Measurements from ENCODE around the gene ERN1. TPM values are rescaled to one million over a fixed set of nuclear protein-coding genes. Genes with fewer than 3 reads are reported as not detected.

ERN1 gene
- total and polyA plus RNA-seq, 2 donors from 2014 or later = 2.8 to 37.0 TPM

DNA sequence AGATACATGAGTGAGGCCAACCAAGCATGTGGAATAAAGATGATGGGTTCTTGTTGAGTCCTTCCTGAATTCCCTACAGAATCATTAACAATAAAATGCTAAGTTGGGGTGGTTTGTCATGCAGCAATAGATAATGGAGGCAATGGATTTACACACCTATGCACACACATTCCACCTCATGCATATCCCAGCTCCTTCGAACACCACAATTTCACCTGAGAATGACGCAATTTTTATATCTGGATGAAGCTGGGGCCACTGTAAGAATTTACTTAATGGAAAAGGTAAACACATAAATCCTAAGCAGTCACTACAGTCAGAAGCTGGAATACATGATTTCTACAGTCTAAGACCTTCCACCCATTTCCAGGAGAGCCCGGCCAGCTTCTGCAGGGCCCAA is 59.7 kb downstream of the ERN1 start:
- H3K27ac ChIP-seq (ENCODE audit: low read depth in 2 of 2, low read length in 2 of 2) = no peak overlapping the region
- DNase-seq (no peak), FAIRE-seq (no peak)
- peaks cover 0 to 8% (median 0%) of the 10 kb centered on the region in 3 donors for H3K9me3 ChIP-seq (ENCODE audit: control insufficient read depth in 2 of 3, insufficient read depth in 1 of 3, low read length in 3 of 3)
- intact Hi-C loops (cut with DNase I) = no loop called here
- H3K9ac ChIP-seq (ENCODE audit: low read length in 3 of 3) = no peak overlapping the region
- H3K4me1 ChIP-seq (ENCODE audit: control insufficient read depth in 2 of 3, insufficient read depth in 2 of 3, low read depth in 1 of 3, low read length in 3 of 3) = peaks cover 8 to 11% (median 10%) of the 10 kb centered on the region in 3 donors
- TF ChIP-seq, protein P1, sequence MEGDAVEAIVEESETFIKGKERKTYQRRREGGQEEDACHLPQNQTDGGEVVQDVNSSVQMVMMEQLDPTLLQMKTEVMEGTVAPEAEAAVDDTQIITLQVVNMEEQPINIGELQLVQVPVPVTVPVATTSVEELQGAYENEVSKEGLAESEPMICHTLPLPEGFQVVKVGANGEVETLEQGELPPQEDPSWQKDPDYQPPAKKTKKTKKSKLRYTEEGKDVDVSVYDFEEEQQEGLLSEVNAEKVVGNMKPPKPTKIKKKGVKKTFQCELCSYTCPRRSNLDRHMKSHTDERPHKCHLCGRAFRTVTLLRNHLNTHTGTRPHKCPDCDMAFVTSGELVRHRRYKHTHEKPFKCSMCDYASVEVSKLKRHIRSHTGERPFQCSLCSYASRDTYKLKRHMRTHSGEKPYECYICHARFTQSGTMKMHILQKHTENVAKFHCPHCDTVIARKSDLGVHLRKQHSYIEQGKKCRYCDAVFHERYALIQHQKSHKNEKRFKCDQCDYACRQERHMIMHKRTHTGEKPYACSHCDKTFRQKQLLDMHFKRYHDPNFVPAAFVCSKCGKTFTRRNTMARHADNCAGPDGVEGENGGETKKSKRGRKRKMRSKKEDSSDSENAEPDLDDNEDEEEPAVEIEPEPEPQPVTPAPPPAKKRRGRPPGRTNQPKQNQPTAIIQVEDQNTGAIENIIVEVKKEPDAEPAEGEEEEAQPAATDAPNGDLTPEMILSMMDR (IDR thresholded peaks at IDR 0.05; ENCODE audit: borderline replicate concordance, extremely low read depth, insufficient read depth) = no peak
- no peaks in the 10 kb centered on the region for H3K27me3 ChIP-seq (ENCODE audit: control insufficient read depth, insufficient read depth, low read length)
- H3K36me3 ChIP-seq (ENCODE audit: control insufficient read depth in 2 of 3, insufficient read depth in 3 of 3, low read length in 3 of 3) = peaks cover 0 to 25% (median 17%) of the 10 kb centered on the region in 3 donors
- H3K4me3 ChIP-seq (ENCODE audit: low read length in 3 of 3) = no peak overlapping the region

DNA sequence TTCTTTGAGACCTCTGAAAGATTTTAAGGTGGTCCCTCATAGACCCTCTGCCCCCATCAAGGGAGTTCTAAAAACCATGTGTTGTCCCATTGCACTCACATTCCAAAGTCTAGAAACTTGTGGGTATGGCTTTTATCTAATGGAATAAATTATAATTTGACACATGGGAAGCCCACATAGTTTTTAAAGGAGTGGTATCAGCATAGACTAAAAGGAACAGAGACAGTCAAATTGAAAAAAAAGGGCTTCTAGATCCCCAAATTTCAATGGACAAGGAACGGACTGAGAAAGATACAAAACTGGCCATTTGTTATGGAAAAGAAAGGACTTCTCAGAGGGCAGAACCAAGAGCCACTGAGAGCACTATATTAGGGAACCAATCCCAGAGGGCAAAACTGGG is 60.8 kb downstream of the ERN1 start:
- Histone ChIP-seq H3K9ac (ENCODE audit: low read length in 3 of 3) (no peak overlapping the region), H3K4me3 (ENCODE audit: low read length in 3 of 3) (no peak overlapping the region), H3K27ac (ENCODE audit: low read depth in 2 of 2, low read length in 2 of 2) (no peak overlapping the region), H3K9me3 (ENCODE audit: control insufficient read depth in 2 of 3, insufficient read depth in 1 of 3, low read length in 3 of 3) (peaks cover 0 to 8% (median 0%) of the 10 kb centered on the region in 3 donors), H3K4me1 (ENCODE audit: control insufficient read depth in 2 of 3, insufficient read depth in 2 of 3, low read depth in 1 of 3, low read length in 3 of 3) (peaks cover 3 to 6% (median 5%) of the 10 kb centered on the region in 3 donors), H3K27me3 (ENCODE audit: control insufficient read depth, insufficient read depth, low read length) (no peaks in the 10 kb centered on the region), H3K36me3 (ENCODE audit: control insufficient read depth in 2 of 3, insufficient read depth in 3 of 3, low read length in 3 of 3) (peaks cover 0 to 25% (median 19%) of the 10 kb centered on the region in 3 donors)
- intact Hi-C loops (cut with DNase I) = loop anchor here (10.0 kb wide), 1 partner anchor 66 kb away; the partner anchor contains the start of gene ERN1
- FAIRE-seq (no peak), DNase-seq (no peak)
- TF ChIP-seq, protein P1 (IDR thresholded peaks at IDR 0.05; ENCODE audit: borderline replicate concordance, extremely low read depth, insufficient read depth) = no peak

DNA sequence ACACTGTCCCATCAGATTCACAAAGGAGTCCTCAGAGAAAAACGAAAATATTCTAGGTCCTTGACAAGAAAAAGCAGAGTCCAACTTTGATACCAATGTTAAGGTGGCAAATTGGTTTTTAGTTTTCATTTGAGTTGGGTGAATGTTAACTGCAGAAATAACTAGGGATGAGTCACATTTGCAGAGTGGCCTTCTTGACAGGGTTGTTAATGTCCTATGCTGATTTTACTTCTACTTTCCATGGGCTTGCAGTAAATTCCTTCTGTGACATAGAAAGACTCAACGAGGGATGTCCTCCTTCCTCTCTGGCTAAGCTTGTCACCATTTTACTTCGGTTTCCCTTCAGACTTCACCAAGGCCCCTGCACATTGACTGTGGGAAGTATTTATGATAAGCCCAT is 62.3 kb downstream of the ERN1 start:
- Histone ChIP-seq H3K36me3 (ENCODE audit: control insufficient read depth in 2 of 3, insufficient read depth in 3 of 3, low read length in 3 of 3) (peaks cover 0 to 25% (median 19%) of the 10 kb centered on the region in 3 donors), H3K9ac (ENCODE audit: low read length in 3 of 3) (no peak overlapping the region), H3K4me1 (ENCODE audit: control insufficient read depth in 2 of 3, insufficient read depth in 2 of 3, low read depth in 1 of 3, low read length in 3 of 3) (peaks cover 0 to 2% (median 0%) of the 10 kb centered on the region in 3 donors), H3K27me3 (ENCODE audit: control insufficient read depth, insufficient read depth, low read length) (no peaks in the 10 kb centered on the region), H3K9me3 (ENCODE audit: control insufficient read depth in 2 of 3, insufficient read depth in 1 of 3, low read length in 3 of 3) (peaks cover 0 to 8% (median 0%) of the 10 kb centered on the region in 3 donors), H3K4me3 (ENCODE audit: low read length in 3 of 3) (no peak overlapping the region), H3K27ac (ENCODE audit: low read depth in 2 of 2, low read length in 2 of 2) (no peak overlapping the region)
- TF ChIP-seq, protein P1 (IDR thresholded peaks at IDR 0.05; ENCODE audit: borderline replicate concordance, extremely low read depth, insufficient read depth) = no peak
- DNase-seq = no peak
- FAIRE-seq = no peak
- intact Hi-C loops (cut with DNase I) = loop anchor here (10.0 kb wide), 1 partner anchor 67 kb away; the partner anchor contains the start of gene ERN1
